Panc1 (cell line): ENCODE results near the gene HOXA2. TPM values are rescaled to one million over a fixed set of nuclear protein-coding genes. Genes with fewer than 3 reads are reported as not detected.

Source experiments
- ATAC-seq: fragments of 200-7000 bp; cut with Tn5 transposase; 2 replicates; pipeline ENCODE4 v1.9.1; 2020; ENCODE audit warnings: mild to moderate bottlenecking, moderate library complexity
- BruUV-seq: library from RNA; stranded (reverse); fragments of 400-500 nt; replicated peaks from 2 replicates; lab custom pipeline; 2021; lab: Mats Ljungman, UMichigan
- CTCF ChIA-PET: fragments of 300-600 bp; sonication (Branson Sonifier 250); formaldehyde crosslinking; loops from one replicate; lab custom pipeline; 2022; ENCODE audit warnings: antibody characterized with exemption; lab: Charles Lee
- POLR2A ChIA-PET: fragments of 300-600 bp; sonication (Branson Sonifier 250); formaldehyde crosslinking; loops from one replicate; lab custom pipeline; 2022; ENCODE audit warnings: antibody characterized with exemption; lab: Charles Lee
- DNase-seq: peaks from one replicate; pipeline ENCODE4 v3.0.0-alpha.2; 2010; ENCODE audit warnings: low read depth, low spot score
- H3K27ac ChIP-seq: 2 replicates; pipeline ENCODE4 v1.5.1; 2011; ENCODE audit warnings: mild to moderate bottlenecking, low read length, inconsistent platforms
- H3K27me3 ChIP-seq: fragments of 200-500 bp; sonication (Bioruptor generic); 2 replicates; pipeline ENCODE4 v1.6.0; 2014; ENCODE audit warnings: low read length, inconsistent platforms; ENCODE audit not compliant: control insufficient read depth, insufficient read depth
- H3K36me3 ChIP-seq: fragments of 200-500 bp; sonication (Bioruptor generic); 2 replicates; pipeline ENCODE4 v1.5.1; 2014; ENCODE audit warnings: inconsistent platforms, mild to moderate bottlenecking, low read length, moderate library complexity; ENCODE audit not compliant: control insufficient read depth, insufficient read depth
- H3K4me1 ChIP-seq: 2 replicates; pipeline ENCODE4 v1.5.1; 2011; ENCODE audit warnings: inconsistent platforms, mild to moderate bottlenecking, low read length, moderate library complexity; ENCODE audit not compliant: control insufficient read depth, insufficient read depth
- H3K4me3 ChIP-seq, 2 experiments: 2 replicates each; pipeline ENCODE4 v1.5.1; 2011 to 2012; ENCODE audit warnings: low read depth in 2 of 2, low read length in 2 of 2, mild to moderate bottlenecking in 2 of 2, inconsistent platforms in 1 of 2, moderate library complexity in 1 of 2
- H3K9me3 ChIP-seq: fragments of 200-500 bp; sonication (Bioruptor generic); 2 replicates; pipeline ENCODE4 v1.5.1; 2014; ENCODE audit warnings: low read depth, mild to moderate bottlenecking, inconsistent platforms, low read length, moderate library complexity; ENCODE audit not compliant: control insufficient read depth, insufficient read depth
- CTCF ChIP-seq: fragments of 450-650 bp; IDR thresholded peaks from 2 replicates; pipeline ENCODE4 v1.5.1; 2017; ENCODE audit warnings: mild to moderate bottlenecking
- POLR2AphosphoS5 ChIP-seq: IDR thresholded peaks from 2 replicates; pipeline ENCODE4 v1.6.1; 2012; ENCODE audit warnings: mild to moderate bottlenecking, low read depth, low read length, moderate library complexity
- REST ChIP-seq, 2 experiments: IDR thresholded peaks; 2 replicates each; pipeline ENCODE4 v1.6.1; 2011 to 2012; ENCODE audit warnings: low read depth in 2 of 2, control low read depth in 1 of 2, low read length in 1 of 2, mild to moderate bottlenecking in 1 of 2, moderate library complexity in 1 of 2; ENCODE audit not compliant: insufficient read depth in 1 of 2
- SIN3A ChIP-seq: IDR thresholded peaks from 2 replicates; pipeline ENCODE4 v1.6.1; 2012; ENCODE audit warnings: low read depth, mild to moderate bottlenecking, low read length, moderate library complexity, borderline replicate concordance; ENCODE audit not compliant: insufficient read depth
- TCF7L2 ChIP-seq: IDR thresholded peaks from 2 replicates; pipeline ENCODE4 v1.6.1; 2011; ENCODE audit warnings: mild to moderate bottlenecking, low read depth, low read length, inconsistent platforms
- in situ Hi-C: cut with HindIII; loops from 2 replicates; pipeline ENCODE4 v1.10.0; 2016; ENCODE audit warnings: low sequenced_read_pairs, low pct_unique_long_range_greater_than_20kb
- intact Hi-C: fragments of 100-400 bp; cut with micrococcal nuclease; formaldehyde crosslinking; loops from one replicate; pipeline ENCODE4 v1.10.0; 2022; ENCODE audit not compliant: unreplicated experiment
- total RNA-seq: library from RNA; stranded (reverse); gene quantifications from one replicate; pipeline ENCODE4 v1.2.1, GENCODE V29; 2021; ENCODE audit not compliant: unreplicated experiment

Gene HOXA2
- total RNA-seq, 1 experiment from 2014 or later = 2.9 TPM

- intact Hi-C loops = no loop called here
- TF ChIP-seq TCF7L2 (no peak), POLR2AphosphoS5 (no peak), CTCF (no peak), REST (IDR thresholded peaks at IDR 0.05; ENCODE audit: insufficient read depth in 1 of 2, low read depth in 2 of 2, low read length in 1 of 2) (no peak), SIN3A (no peak)
These were observed 22.6 kb upstream of the HOXA2 start for GRCh38 chr7:27124902-27125689.

GRCh38 chr7:27124096-27124901 lies 21.8 kb upstream of the HOXA2 start:
- TF ChIP-seq TCF7L2 (no peak), CTCF (no peak), REST (IDR thresholded peaks at IDR 0.05; ENCODE audit: insufficient read depth in 1 of 2, low read depth in 2 of 2, low read length in 1 of 2) (no peak), POLR2AphosphoS5 (no peak), SIN3A (no peak)
- Histone ChIP-seq H3K4me1 (peaks cover 78% of the 10 kb centered on the region), H3K36me3 (no peaks in the 10 kb centered on the region), H3K27ac (peak overlapping the region; percentile 99), H3K4me3 (no peak overlapping the region), H3K9me3 (no peaks in the 10 kb centered on the region), H3K27me3 (no peaks in the 10 kb centered on the region)
- no peak for DNase-seq
- ChIA-PET POLR2A (no interaction called here), CTCF (no interaction called here)
- ATAC-seq = no peak
- in situ Hi-C loops (no loop called here), intact Hi-C loops (no loop called here)
- no TSS peak for BruUV-seq

More at GRCh38 chr7:27124902-27125689, 22.6 kb upstream of the HOXA2 start:
- no peak overlapping the region for H3K4me3 ChIP-seq
- BruUV-seq = no TSS peak
- in situ Hi-C loops = no loop called here
- no peaks in the 10 kb centered on the region for H3K9me3 ChIP-seq
- no peaks in the 10 kb centered on the region for H3K36me3 ChIP-seq
- peak overlapping the region; percentile 99 for H3K27ac ChIP-seq
- ATAC-seq = no peak
- DNase-seq = no peak
- no peaks in the 10 kb centered on the region for H3K27me3 ChIP-seq
- ChIA-PET CTCF (no interaction called here), POLR2A (no interaction called here)
- peaks cover 70% of the 10 kb centered on the region for H3K4me1 ChIP-seq
